ENCODE results near the gene PPP1R14C.

The PPP1R14C gene

GRCh38 chr6:150258381-150258780 lies 115.5 kb downstream of the PPP1R14C start:
- no peak for TF ChIP-seq CTCF (conservative IDR thresholded peaks at IDR 0.05; ENCODE audit: low read depth)
- no peak for DNase-seq (ENCODE audit: low spot score)
- POLR2A ChIA-PET (ENCODE audit: low non-redundant PET) = no interaction called here

GRCh38 chr6:150260931-150261330 lies 118.1 kb downstream of the PPP1R14C start:
- DNase-seq (ENCODE audit: low spot score) = no peak
- ChIA-PET POLR2A (ENCODE audit: low non-redundant PET) (no interaction called here), CTCF (interaction anchor here (0.6 to 0.9 kb wide), 2 partner anchors 8 to 44 kb away, joined by 3 read pairs; no protein-coding TSS in a partner anchor)
- H3K27ac ChIP-seq = no peak overlapping the region
- TF ChIP-seq CTCF (conservative IDR thresholded peaks at IDR 0.05; ENCODE audit: low read depth) = no peak

More at GRCh38 chr6:150258381-150258780, 115.5 kb downstream of the PPP1R14C start:
- CTCF ChIA-PET = interaction anchor here (0.6 kb wide), 1 partner anchor 137 kb away, joined by 3 read pairs; no protein-coding TSS in a partner anchor
- H3K27ac ChIP-seq = peak overlapping the region; percentile 99

- ChIA-PET POLR2A (ENCODE audit: low non-redundant PET) (no interaction called here), CTCF (no interaction called here)
- no peak for TF ChIP-seq CTCF (conservative IDR thresholded peaks at IDR 0.05; ENCODE audit: low read depth)
- H3K27ac ChIP-seq = peak overlapping the region; percentile 20; the same call in 1 of the 2 replicates
- DNase-seq (ENCODE audit: low spot score) = no peak
Measured at GRCh38 chr6:150261997-150262697, 119.3 kb downstream of the PPP1R14C start.

GRCh38 chr6:150263765-150264404 lies 121.0 kb downstream of the PPP1R14C start:
- no peak for TF ChIP-seq CTCF (conservative IDR thresholded peaks at IDR 0.05; ENCODE audit: low read depth)
- POLR2A ChIA-PET (ENCODE audit: low non-redundant PET) = no interaction called here
- H3K27ac ChIP-seq = peak overlapping the region; percentile 50; the same call in 1 of the 2 replicates
- CTCF ChIA-PET = no interaction called here
- no peak for DNase-seq (ENCODE audit: low spot score)

GRCh38 chr6:150266309-150266708 lies 123.5 kb downstream of the PPP1R14C start:
- ChIA-PET POLR2A (ENCODE audit: low non-redundant PET) (no interaction called here), CTCF (no interaction called here)
- no peak overlapping the region for H3K27ac ChIP-seq
- TF ChIP-seq CTCF (conservative IDR thresholded peaks at IDR 0.05; ENCODE audit: low read depth) = no peak
- DNase-seq (ENCODE audit: low spot score) = no peak

GRCh38 chr6:150266963-150267685 lies 124.3 kb downstream of the PPP1R14C start:
- peak overlapping the region; percentile 89 for H3K27ac ChIP-seq
- POLR2A ChIA-PET (ENCODE audit: low non-redundant PET) = no interaction called here
- TF ChIP-seq CTCF (conservative IDR thresholded peaks at IDR 0.05; ENCODE audit: low read depth) = no peak
- DNase-seq (ENCODE audit: low spot score) = no peak
- CTCF ChIA-PET = no interaction called here

All from RWPE1 (cell line).